Measurements from ENCODE around the gene SRSF3. TPM values are rescaled to one million over a fixed set of nuclear protein-coding genes. Genes with fewer than 3 reads are reported as not detected.

SRSF3 gene
- total RNA-seq, 1 experiment from 2014 or later, result 954 TPM

- Histone ChIP-seq H2AK5ac (ENCODE audit: insufficient read length, low read length) (no peak overlapping the region), H3K4ac (ENCODE audit: low read depth, low read length) (no peak overlapping the region), H3K18ac (ENCODE audit: insufficient read length, low read depth, low read length) (no peak overlapping the region), H3K4me2 (ENCODE audit: insufficient read depth, insufficient read length, low read length) (no peak overlapping the region), H4K20me1 (ENCODE audit: control insufficient read depth, insufficient read depth, insufficient read length) (no peaks in the 10 kb centered on the region), H3K9ac (ENCODE audit: extremely low read depth, insufficient read length, low read length) (no peak overlapping the region), H3T11ph (ENCODE audit: low read length) (no peak overlapping the region), H3K56ac (ENCODE audit: insufficient read length, low read depth, low read length) (no peak overlapping the region), H3K27ac (ENCODE audit: insufficient read length, low read depth, low read length) (no peak overlapping the region), H2BK5ac (ENCODE audit: insufficient read length, low read length) (no peak overlapping the region), H4K91ac (ENCODE audit: insufficient read length, low read depth, low read length) (no peak overlapping the region), H4K5ac (ENCODE audit: insufficient read length, low read depth, low read length) (no peak overlapping the region), H4K8ac (replicated peaks; ENCODE audit: insufficient read length, low read depth, low read length) (no peak overlapping the region), H2AFZ (ENCODE audit: low read length) (no peak overlapping the region), H3K27me3 (ENCODE audit: insufficient read depth, low read length) (no peaks in the 10 kb centered on the region), H3K79me1 (ENCODE audit: insufficient read depth, low read depth, low read length, poor library complexity, severe bottlenecking) (no peaks in the 10 kb centered on the region), H3K79me2 (ENCODE audit: insufficient read depth, low read length) (no peaks in the 10 kb centered on the region), H3K23ac (ENCODE audit: insufficient read length, low read depth, low read length) (no peak overlapping the region), H2BK15ac (ENCODE audit: low read depth, low read length) (no peak overlapping the region), H2BK12ac (ENCODE audit: insufficient read length, low read depth, low read length) (no peak overlapping the region), H3K9me3 (ENCODE audit: control insufficient read depth, low read depth, low read length) (no peaks in the 10 kb centered on the region), H3K14ac (ENCODE audit: insufficient read depth, low read length) (no peak overlapping the region), H3K4me1 (ENCODE audit: insufficient read depth, low read length) (no peaks in the 10 kb centered on the region), H2BK120ac (ENCODE audit: low read depth, low read length, poor library complexity, severe bottlenecking) (no peak overlapping the region), H3K23me2 (ENCODE audit: insufficient read length, low read depth, low read length, poor library complexity, severe bottlenecking) (no peaks in the 10 kb centered on the region), H2BK20ac (ENCODE audit: low read depth, low read length, poor library complexity, severe bottlenecking) (no peak overlapping the region)
- no peaks in the 10 kb centered on the region; the same call in 1 of the 2 replicates for H3K27me3 Mint-ChIP-seq (ENCODE audit: low read depth)
- peaks cover 0 to 2% of the 10 kb centered on the region in 2 experiments; a peak in 1 of 5 replicates for H3K9me3 Mint-ChIP-seq
- WGBS (ENCODE audit: extremely low coverage, insufficient read length, low lambda C conversion rate), result no CpG with 5 or more reads among the region's 4 CpGs
- TF ChIP-seq, protein P1, sequence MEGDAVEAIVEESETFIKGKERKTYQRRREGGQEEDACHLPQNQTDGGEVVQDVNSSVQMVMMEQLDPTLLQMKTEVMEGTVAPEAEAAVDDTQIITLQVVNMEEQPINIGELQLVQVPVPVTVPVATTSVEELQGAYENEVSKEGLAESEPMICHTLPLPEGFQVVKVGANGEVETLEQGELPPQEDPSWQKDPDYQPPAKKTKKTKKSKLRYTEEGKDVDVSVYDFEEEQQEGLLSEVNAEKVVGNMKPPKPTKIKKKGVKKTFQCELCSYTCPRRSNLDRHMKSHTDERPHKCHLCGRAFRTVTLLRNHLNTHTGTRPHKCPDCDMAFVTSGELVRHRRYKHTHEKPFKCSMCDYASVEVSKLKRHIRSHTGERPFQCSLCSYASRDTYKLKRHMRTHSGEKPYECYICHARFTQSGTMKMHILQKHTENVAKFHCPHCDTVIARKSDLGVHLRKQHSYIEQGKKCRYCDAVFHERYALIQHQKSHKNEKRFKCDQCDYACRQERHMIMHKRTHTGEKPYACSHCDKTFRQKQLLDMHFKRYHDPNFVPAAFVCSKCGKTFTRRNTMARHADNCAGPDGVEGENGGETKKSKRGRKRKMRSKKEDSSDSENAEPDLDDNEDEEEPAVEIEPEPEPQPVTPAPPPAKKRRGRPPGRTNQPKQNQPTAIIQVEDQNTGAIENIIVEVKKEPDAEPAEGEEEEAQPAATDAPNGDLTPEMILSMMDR (conservative IDR thresholded peaks at IDR 0.05), result no peak
- no peak overlapping the region for H3K4me3 Mint-ChIP-seq
- H3K4me1 Mint-ChIP-seq, result peaks cover 6 to 8% of the 10 kb centered on the region in 2 experiments
- no peak overlapping the region; a peak in 1 of 7 replicates for H3K27ac Mint-ChIP-seq
- no peaks in the 10 kb centered on the region for H3K36me3 Mint-ChIP-seq (ENCODE audit: insufficient read depth in 1 of 3, low read depth in 3 of 3)
- DNase-seq, result no peak
Observed at GRCh38 chr6:36578431-36578830, 15.7 kb upstream of the SRSF3 start.
